Naive B cell (primary cell): ENCODE results near the gene SULT1C2. TPM values are rescaled to one million over a fixed set of nuclear protein-coding genes. Genes with fewer than 3 reads are reported as not detected.

Experiments
- ATAC-seq, 2 donors: fragments of 150-1000 bp; cut with Tn5 transposase; 2 replicates each; pipeline ENCODE4 v1.10.0; 2021; ENCODE audit warnings: low read depth in 2 of 2, mild to moderate bottlenecking in 2 of 2, moderate library complexity in 2 of 2
- DNase-seq: peaks from one replicate; pipeline ENCODE4 v3.0.0; 2022
- H3K27ac Mint-ChIP-seq, 6 donors: one replicate each; pipeline ENCODE4 v1.8.0; 2020 to 2022; ENCODE audit warnings: mild to moderate bottlenecking in 6 of 6, mixed read lengths in 6 of 6, moderate library complexity in 5 of 6, inconsistent platforms in 2 of 6
- H3K27me3 Mint-ChIP-seq, 3 donors: one replicate each; pipeline ENCODE4 v1.8.0; 2021 to 2022; ENCODE audit warnings: mixed read lengths in 3 of 3, mild to moderate bottlenecking in 1 of 3
- H3K36me3 Mint-ChIP-seq, 2 donors: one replicate each; pipeline ENCODE4 v1.8.0; 2020 to 2022; ENCODE audit warnings: mixed read lengths in 2 of 2, inconsistent platforms in 1 of 2, mild to moderate bottlenecking in 1 of 2
- H3K4me1 Mint-ChIP-seq, 3 donors: one replicate each; pipeline ENCODE4 v1.8.0; 2020 to 2022; ENCODE audit warnings: mixed read lengths in 3 of 3, inconsistent platforms in 1 of 3, mild to moderate bottlenecking in 1 of 3, moderate library complexity in 1 of 3
- H3K4me3 Mint-ChIP-seq, 8 donors: one replicate each; pipeline ENCODE4 v1.8.0; 2020 to 2022; ENCODE audit warnings: mild to moderate bottlenecking in 8 of 8, mixed read lengths in 8 of 8, moderate library complexity in 8 of 8, inconsistent platforms in 2 of 8
- H3K9me3 Mint-ChIP-seq, 7 donors: one replicate each; pipeline ENCODE4 v1.8.0; 2020 to 2022; ENCODE audit warnings: mixed read lengths in 7 of 7, mild to moderate bottlenecking in 5 of 7, inconsistent platforms in 2 of 7, moderate library complexity in 1 of 7
- polyA plus RNA-seq, 6 donors: library from polyadenylated mRNA; unstranded; fragments of 300-500 nt; fragmentation: Illumina TruSeq; gene quantifications; one replicate each; pipeline ENCODE4 v1.2.3, GENCODE V29; 2021; ENCODE audit warnings: low read depth in 6 of 6

SULT1C2 gene
- polyA plus RNA-seq, result not detected

GRCh38 chr2:108288534-108289106 lies at the start of gene SULT1C2:
Gene SULT1C2, plus strand, starts transcription at chr2:108288895. Its CDS starts 4,773 bp downstream, at chr2:108293668.
- H3K27me3 Mint-ChIP-seq, result peaks cover 0 to 15% (median 4%) of the 10 kb centered on the region in 3 donors
- H3K9me3 Mint-ChIP-seq, result peaks cover 0 to 17% (median 2%) of the 10 kb centered on the region in 7 donors
- ATAC-seq, result no peak
- no peak for DNase-seq
- no peak within 1 kb of the TSS for H3K4me3 Mint-ChIP-seq
- H3K27ac Mint-ChIP-seq, result peak within 1 kb of the TSS in 1 of 6 donors; percentile 28
- H3K36me3 Mint-ChIP-seq, result no peaks in the 10 kb centered on the region
- no peaks in the 10 kb centered on the region for H3K4me1 Mint-ChIP-seq

GRCh38 chr2:108239786-108240185 lies 48.9 kb upstream of the SULT1C2 start, which contains the start of gene SULT1C3:
Gene SULT1C3, plus strand, starts transcription at chr2:108239968. Its CDS starts 7,227 bp downstream, at chr2:108247195.
- H3K27ac Mint-ChIP-seq, result no peak within 1 kb of the TSS

GRCh38 chr2:108240966-108241365 lies 47.7 kb upstream of the SULT1C2 start:
- Mint-ChIP-seq H3K4me1 (no peaks in the 10 kb centered on the region), H3K27ac (no peak overlapping the region), H3K36me3 (no peaks in the 10 kb centered on the region), H3K9me3 (peaks cover 3 to 52% (median 13%) of the 10 kb centered on the region in 7 donors), H3K27me3 (peaks cover 0 to 6% (median 0%) of the 10 kb centered on the region in 3 donors), H3K4me3 (no peak overlapping the region)
- ATAC-seq (no peak), DNase-seq (no peak)

More at GRCh38 chr2:108239786-108240185, 48.9 kb upstream of the SULT1C2 start, which contains the start of gene SULT1C3:
- DNase-seq (no peak), ATAC-seq (no peak)
- H3K9me3 Mint-ChIP-seq, result peaks cover 0 to 52% (median 12%) of the 10 kb centered on the region in 7 donors
- H3K4me3 Mint-ChIP-seq, result no peak within 1 kb of the TSS
- H3K36me3 Mint-ChIP-seq, result peaks cover 0 to 3% of the 10 kb centered on the region in 2 donors
- no peaks in the 10 kb centered on the region for H3K27me3 Mint-ChIP-seq
- H3K4me1 Mint-ChIP-seq, result no peaks in the 10 kb centered on the region

GRCh38 chr2:108243566-108243965 lies 45.1 kb upstream of the SULT1C2 start:
- no peak for ATAC-seq
- Mint-ChIP-seq H3K4me3 (no peak overlapping the region), H3K9me3 (peaks cover 0 to 30% (median 4%) of the 10 kb centered on the region in 7 donors), H3K4me1 (no peaks in the 10 kb centered on the region), H3K27me3 (peaks cover 0 to 13% (median 6%) of the 10 kb centered on the region in 3 donors), H3K27ac (no peak overlapping the region), H3K36me3 (no peaks in the 10 kb centered on the region)
- no peak for DNase-seq

GRCh38 chr2:108244667-108245414 lies 43.9 kb upstream of the SULT1C2 start:
- H3K4me3 Mint-ChIP-seq, result no peak overlapping the region
- peaks cover 0 to 29% (median 4%) of the 10 kb centered on the region in 7 donors for H3K9me3 Mint-ChIP-seq
- H3K27ac Mint-ChIP-seq, result no peak overlapping the region
- H3K4me1 Mint-ChIP-seq, result no peaks in the 10 kb centered on the region
- DNase-seq (no peak), ATAC-seq (no peak)
- H3K36me3 Mint-ChIP-seq, result no peaks in the 10 kb centered on the region
- H3K27me3 Mint-ChIP-seq, result peaks cover 0 to 13% (median 6%) of the 10 kb centered on the region in 3 donors

GRCh38 chr2:108253106-108253505 lies 35.6 kb upstream of the SULT1C2 start:
- no peak for DNase-seq
- Mint-ChIP-seq H3K9me3 (no peaks in the 10 kb centered on the region), H3K27ac (no peak overlapping the region), H3K4me1 (no peaks in the 10 kb centered on the region), H3K36me3 (no peaks in the 10 kb centered on the region), H3K4me3 (no peak overlapping the region), H3K27me3 (peaks cover under 1 to 16% (median 8%) of the 10 kb centered on the region in 3 donors)
- no peak for ATAC-seq

- peaks cover 0 to 8% (median 0%) of the 10 kb centered on the region in 3 donors for H3K27me3 Mint-ChIP-seq
- no peaks in the 10 kb centered on the region for H3K4me1 Mint-ChIP-seq
- H3K27ac Mint-ChIP-seq, result no peak overlapping the region
- DNase-seq (no peak), ATAC-seq (no peak)
- no peak overlapping the region for H3K4me3 Mint-ChIP-seq
- no peaks in the 10 kb centered on the region for H3K36me3 Mint-ChIP-seq
- no peaks in the 10 kb centered on the region for H3K9me3 Mint-ChIP-seq
These were observed 30.9 kb upstream of the SULT1C2 start for GRCh38 chr2:108257757-108258331.

- no peak overlapping the region for H3K27ac Mint-ChIP-seq
- H3K4me3 Mint-ChIP-seq, result no peak overlapping the region
- H3K27me3 Mint-ChIP-seq, result peaks cover 0 to 5% (median 5%) of the 10 kb centered on the region in 3 donors
These were observed 27.9 kb upstream of the SULT1C2 start for GRCh38 chr2:108260773-108261172.

GRCh38 chr2:108262036-108262435 lies 26.7 kb upstream of the SULT1C2 start:
- no peaks in the 10 kb centered on the region for H3K4me1 Mint-ChIP-seq
- no peaks in the 10 kb centered on the region for H3K9me3 Mint-ChIP-seq
- peaks cover 0 to 5% (median 5%) of the 10 kb centered on the region in 3 donors for H3K27me3 Mint-ChIP-seq
- no peak overlapping the region for H3K27ac Mint-ChIP-seq
- no peaks in the 10 kb centered on the region for H3K36me3 Mint-ChIP-seq
- DNase-seq (no peak), ATAC-seq (no peak)
- no peak overlapping the region for H3K4me3 Mint-ChIP-seq

More at GRCh38 chr2:108260773-108261172, 27.9 kb upstream of the SULT1C2 start:
- DNase-seq (no peak), ATAC-seq (no peak)
- H3K9me3 Mint-ChIP-seq, result no peaks in the 10 kb centered on the region
- no peaks in the 10 kb centered on the region for H3K4me1 Mint-ChIP-seq
- no peaks in the 10 kb centered on the region for H3K36me3 Mint-ChIP-seq

GRCh38 chr2:108263401-108263800 lies 25.3 kb upstream of the SULT1C2 start:
- Mint-ChIP-seq H3K36me3 (no peaks in the 10 kb centered on the region), H3K4me3 (no peak overlapping the region), H3K4me1 (no peaks in the 10 kb centered on the region), H3K27ac (no peak overlapping the region), H3K27me3 (peaks cover 0 to 5% (median 5%) of the 10 kb centered on the region in 3 donors), H3K9me3 (no peaks in the 10 kb centered on the region)
- ATAC-seq (no peak), DNase-seq (no peak)

GRCh38 chr2:108266218-108266617 lies 22.5 kb upstream of the SULT1C2 start:
- Mint-ChIP-seq H3K9me3 (peaks cover 0 to 4% (median 0%) of the 10 kb centered on the region in 7 donors), H3K27me3 (peaks cover 9 to 13% (median 12%) of the 10 kb centered on the region in 3 donors), H3K4me1 (no peaks in the 10 kb centered on the region), H3K36me3 (no peaks in the 10 kb centered on the region), H3K4me3 (no peak overlapping the region), H3K27ac (no peak overlapping the region)
- ATAC-seq (no peak), DNase-seq (no peak)

GRCh38 chr2:108267101-108267500 lies 21.6 kb upstream of the SULT1C2 start:
- H3K4me3 Mint-ChIP-seq, result no peak overlapping the region
- DNase-seq, result no peak
- H3K36me3 Mint-ChIP-seq, result no peaks in the 10 kb centered on the region
- H3K4me1 Mint-ChIP-seq, result no peaks in the 10 kb centered on the region
- peaks cover 9 to 16% (median 13%) of the 10 kb centered on the region in 3 donors for H3K27me3 Mint-ChIP-seq
- H3K9me3 Mint-ChIP-seq, result peaks cover 0 to 4% (median 0%) of the 10 kb centered on the region in 7 donors
- no peak for ATAC-seq
- H3K27ac Mint-ChIP-seq, result no peak overlapping the region

- ATAC-seq, result no peak
- H3K4me3 Mint-ChIP-seq, result no peak overlapping the region
- no peaks in the 10 kb centered on the region for H3K4me1 Mint-ChIP-seq
- DNase-seq, result no peak
- no peaks in the 10 kb centered on the region for H3K36me3 Mint-ChIP-seq
- H3K27me3 Mint-ChIP-seq, result peaks cover 9 to 16% (median 13%) of the 10 kb centered on the region in 3 donors
- H3K27ac Mint-ChIP-seq, result no peak overlapping the region
- H3K9me3 Mint-ChIP-seq, result peaks cover 0 to 4% (median 0%) of the 10 kb centered on the region in 7 donors
These were observed 20.7 kb upstream of the SULT1C2 start for GRCh38 chr2:108268001-108268400.
